DND-41 (cell line): ENCODE data around the gene IFT122.

Experiments used
- CTCF ChIP-seq: IDR thresholded peaks from 2 replicates; pipeline ENCODE4 v1.5.1; 2012; ENCODE audit warnings: borderline replicate concordance, low read length, moderate library complexity, mild to moderate bottlenecking; ENCODE audit not compliant: poor library complexity, severe bottlenecking; ENCODE audit errors: extremely low read depth
- EZH2 ChIP-seq: IDR thresholded peaks from 3 replicates; pipeline ENCODE4 v1.6.1; 2012; ENCODE audit warnings: borderline replicate concordance, low read depth, mild to moderate bottlenecking, moderate library complexity, low read length, inconsistent platforms; ENCODE audit not compliant: severe bottlenecking

DNA sequence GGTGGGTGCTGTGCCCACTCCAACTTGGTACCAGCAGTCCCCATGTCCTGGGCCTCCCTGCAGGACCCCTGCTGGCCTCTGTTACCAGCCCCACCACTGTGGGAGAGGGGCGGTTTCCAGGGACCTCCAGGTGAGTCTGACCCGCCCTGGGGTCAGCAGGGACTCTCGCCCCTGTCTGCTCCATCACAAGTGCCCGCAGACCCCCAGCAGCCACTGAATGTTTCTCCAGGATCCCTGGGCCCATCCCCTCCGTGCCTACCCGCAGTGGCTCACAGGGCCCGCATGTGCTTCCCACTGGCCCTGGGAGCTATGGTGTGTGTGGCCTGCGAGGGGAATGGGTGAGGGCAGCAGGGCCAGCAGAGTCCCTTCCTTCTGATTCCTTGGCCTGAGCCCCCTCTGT, 78.6 kb downstream of the IFT122 start:
- TF ChIP-seq CTCF (no peak), EZH2 (no peak)
